CD4-positive, alpha-beta T cell treated with Interleukin-2 at 100 ng/mL for 4 hours (primary cell): ENCODE data around the gene SIGLEC14.
"Not testable (repeated sequence)": the region's sequence is repeated elsewhere in the genome, so short reads cannot be mapped to it uniquely, and the experiment has no call there.

Experiments used
- DNase-seq: peaks from one replicate; pipeline ENCODE4 v3.0.0-alpha.2; 2020; ENCODE audit warnings: low spot score

Gene SIGLEC14

GRCh38 chr19:51646730-51647129 lies at the start of gene SIGLEC14:
Gene SIGLEC14 (minus strand): TSS chr19:51646825. CDS start chr19:51646759, 66 bp downstream.
- not testable (repeated sequence) for DNase-seq

GRCh38 chr19:51695702-51696315 lies 49.2 kb upstream of the SIGLEC14 start:
- DNase-seq: no peak

- DNase-seq: no peak
These were observed 48.5 kb upstream of the SIGLEC14 start for GRCh38 chr19:51695088-51695487.

- DNase-seq: no peak
These were observed 47.9 kb upstream of the SIGLEC14 start for GRCh38 chr19:51694318-51695085.

GRCh38 chr19:51693819-51694218 lies 47.2 kb upstream of the SIGLEC14 start:
- no peak for DNase-seq

- DNase-seq: no peak
These were observed 46.6 kb upstream of the SIGLEC14 start, which contains the start of gene SPACA6 for GRCh38 chr19:51693260-51693659. Gene SPACA6 (plus strand): TSS chr19:51693330. CDS start chr19:51693527, 197 bp downstream.

GRCh38 chr19:51692468-51692867 lies 45.8 kb upstream of the SIGLEC14 start:
- DNase-seq: no peak

- no peak for DNase-seq
These were observed 45.2 kb upstream of the SIGLEC14 start for GRCh38 chr19:51691584-51692428.

GRCh38 chr19:51691074-51691583 lies 44.5 kb upstream of the SIGLEC14 start:
- DNase-seq: no peak

- peak; percentile 82 for DNase-seq
These were observed 43.9 kb upstream of the SIGLEC14 start for GRCh38 chr19:51690454-51691073.

- DNase-seq: no peak
These were observed 43.3 kb upstream of the SIGLEC14 start for GRCh38 chr19:51689751-51690453.

GRCh38 chr19:51688671-51689571 lies 42.3 kb upstream of the SIGLEC14 start:
- no peak for DNase-seq

GRCh38 chr19:51687791-51688670 lies 41.4 kb upstream of the SIGLEC14 start:
- DNase-seq: no peak

GRCh38 chr19:51686171-51686570 lies 39.5 kb upstream of the SIGLEC14 start:
- no peak for DNase-seq

- no peak for DNase-seq
These were observed 34.8 kb upstream of the SIGLEC14 start for GRCh38 chr19:51681286-51681941.

- no peak for DNase-seq
These were observed 33.8 kb upstream of the SIGLEC14 start for GRCh38 chr19:51680474-51680873.

GRCh38 chr19:51676566-51677083 lies 30.0 kb upstream of the SIGLEC14 start:
- peak; percentile 5 for DNase-seq

- peak; percentile 27 for DNase-seq
These were observed 29.4 kb upstream of the SIGLEC14 start for GRCh38 chr19:51675911-51676565.
